CD4-positive, alpha-beta T cell treated with Interleukin-17A for 4 hours (primary cell): ENCODE data around the gene NDUFAF2.
"Not testable (repeated sequence)": the region's sequence is repeated elsewhere in the genome, so short reads cannot be mapped to it uniquely, and the experiment has no call there.

ENCODE experiments used
- DNase-seq: peaks from one replicate; pipeline ENCODE4 v3.0.0-alpha.2; 2020; ENCODE audit warnings: mixed read lengths

Gene NDUFAF2

GRCh38 chr5:61183538-61183937 is 238.5 kb downstream of the NDUFAF2 start:
- no peak for DNase-seq

DNA sequence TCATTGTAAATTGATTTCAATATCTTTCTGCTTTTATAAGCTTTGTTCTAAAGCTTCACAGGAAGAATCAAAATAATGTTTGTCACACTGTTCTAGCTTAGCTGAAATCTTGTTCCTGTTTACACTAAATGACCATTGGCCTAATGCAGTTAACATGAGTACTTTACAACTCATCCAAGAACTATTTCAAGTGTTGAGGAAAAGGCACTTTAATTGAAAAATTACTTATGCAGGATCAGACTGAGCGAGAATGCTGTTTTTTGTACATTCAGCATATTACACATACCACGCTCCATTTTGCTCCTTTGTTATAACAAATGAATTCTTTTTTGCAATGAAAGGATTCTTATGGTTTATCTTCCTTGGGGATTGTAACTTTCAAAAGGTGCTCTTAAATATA is 239.7 kb downstream of the NDUFAF2 start:
- no peak for DNase-seq

DNA sequence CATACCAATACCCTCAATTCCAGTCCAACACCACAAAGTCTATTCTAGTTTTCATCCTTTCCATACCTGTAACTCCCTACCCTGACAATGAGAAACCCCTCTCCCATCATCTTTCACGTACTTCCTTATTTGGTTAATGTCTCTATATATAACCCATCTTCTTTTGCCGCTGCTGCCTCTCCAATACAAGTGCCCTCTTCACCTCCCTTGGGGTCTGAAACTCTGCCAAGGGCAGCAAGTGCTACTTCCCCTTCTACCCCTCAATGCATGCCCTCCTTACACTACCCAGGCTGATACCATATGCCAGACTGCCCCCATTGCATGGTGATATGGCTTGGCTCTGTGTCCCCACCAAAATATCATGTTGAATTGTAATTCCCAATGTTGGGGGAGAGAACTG is 241.6 kb downstream of the NDUFAF2 start:
- no peak for DNase-seq

DNA sequence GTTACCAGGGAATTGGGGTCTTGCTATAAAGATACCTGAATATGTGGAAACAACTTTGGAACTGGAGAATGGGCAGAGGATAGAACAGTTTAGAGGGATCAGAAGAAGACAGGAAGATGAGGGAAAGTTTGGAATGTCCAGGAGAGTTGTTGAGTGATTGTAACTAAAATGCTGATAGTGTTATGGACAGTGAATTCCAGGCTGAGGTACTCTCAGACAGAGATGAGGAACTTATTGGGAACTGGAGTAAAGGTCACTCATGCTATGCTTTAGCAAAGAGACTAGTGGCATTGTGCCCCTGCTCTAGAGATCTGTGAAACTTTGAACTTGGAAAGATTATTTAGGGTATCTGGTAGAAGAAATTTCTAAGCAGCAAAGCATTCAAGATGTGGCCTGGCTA is 242.3 kb downstream of the NDUFAF2 start:
- DNase-seq = not testable (repeated sequence)

- not testable (repeated sequence) for DNase-seq
These were observed 242.8 kb downstream of the NDUFAF2 start for GRCh38 chr5:61187826-61188225.

DNA sequence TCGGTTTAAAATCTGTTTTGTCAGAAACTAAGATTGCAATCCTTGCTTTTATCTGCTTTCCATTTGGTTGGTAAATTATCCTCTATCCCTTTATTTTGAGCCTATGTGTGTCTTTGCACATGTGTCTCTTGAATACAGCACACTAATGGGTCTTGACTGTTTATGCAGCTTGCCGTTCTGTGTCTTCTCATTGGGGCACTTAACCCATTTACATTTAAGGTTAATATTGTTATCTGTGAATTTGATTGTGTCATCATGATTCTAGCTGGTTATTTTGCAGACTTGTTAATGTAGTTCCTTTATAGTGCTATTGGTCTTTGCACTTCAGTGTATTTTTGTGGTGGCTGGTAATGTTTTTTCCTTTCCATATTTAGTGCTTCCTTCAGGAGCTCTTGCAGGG is 253.6 kb downstream of the NDUFAF2 start:
- no peak for DNase-seq

- no peak for DNase-seq
These were observed 255.7 kb downstream of the NDUFAF2 start for GRCh38 chr5:61200582-61201155.

- no peak for DNase-seq
These were observed 257.2 kb downstream of the NDUFAF2 start for GRCh38 chr5:61202213-61202612.
